Measurements from ENCODE around the gene ABHD12B.

The ABHD12B gene

DNA sequence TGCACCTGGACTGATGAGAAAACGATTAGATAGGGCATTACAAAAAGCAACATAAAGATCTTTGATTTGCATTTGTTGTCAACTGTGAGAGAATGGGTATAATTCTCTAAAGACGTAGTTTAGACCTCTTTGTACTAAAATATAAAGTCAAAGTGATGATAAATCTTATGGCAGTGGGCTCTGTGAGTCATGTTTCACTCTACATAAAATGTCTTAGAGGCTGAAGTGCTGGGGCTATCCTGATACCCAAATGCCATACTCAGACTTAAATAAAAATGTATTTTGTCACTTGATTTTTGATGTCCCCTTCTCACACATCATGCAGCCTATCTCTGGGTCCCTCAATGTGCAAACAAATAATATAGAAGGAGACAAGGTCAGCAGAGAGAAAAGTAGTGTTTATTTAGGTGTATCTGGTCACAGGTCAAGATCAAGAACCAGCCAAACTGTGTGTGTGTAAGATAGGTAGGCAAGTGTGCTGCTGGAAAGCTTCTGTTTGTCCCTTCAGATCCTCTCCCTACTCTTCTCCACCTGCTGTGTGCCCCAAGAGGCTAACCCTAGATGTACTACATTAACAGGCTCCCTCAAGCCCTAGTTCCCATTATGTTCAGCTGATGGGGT, 33.9 kb upstream of the ABHD12B start:
- FAIRE-seq = no peak
- no peak for DNase-seq (ENCODE audit: extremely low spot score, insufficient read length, low read depth)

DNA sequence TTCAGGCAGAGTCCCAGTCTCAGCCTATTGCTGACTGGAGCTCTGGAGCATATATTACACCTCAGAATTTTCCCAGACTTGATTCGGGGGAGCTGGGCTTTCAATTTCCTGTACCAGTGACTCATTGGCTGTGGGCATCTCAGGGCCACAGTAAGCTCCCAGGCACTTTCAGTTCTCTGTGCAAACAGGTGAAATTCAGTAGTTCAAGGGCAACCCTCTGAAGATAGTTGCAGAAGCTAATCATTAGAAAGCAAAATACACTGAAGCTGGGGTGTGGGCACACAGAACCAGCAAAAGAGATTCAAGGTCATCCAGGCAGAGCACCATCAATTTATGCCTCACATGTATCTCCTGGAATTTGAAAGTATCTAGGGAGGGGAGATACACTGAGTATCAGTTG, 32.8 kb upstream of the ABHD12B start:
- FAIRE-seq (no peak), DNase-seq (ENCODE audit: extremely low spot score, insufficient read length, low read depth) (no peak)

DNA sequence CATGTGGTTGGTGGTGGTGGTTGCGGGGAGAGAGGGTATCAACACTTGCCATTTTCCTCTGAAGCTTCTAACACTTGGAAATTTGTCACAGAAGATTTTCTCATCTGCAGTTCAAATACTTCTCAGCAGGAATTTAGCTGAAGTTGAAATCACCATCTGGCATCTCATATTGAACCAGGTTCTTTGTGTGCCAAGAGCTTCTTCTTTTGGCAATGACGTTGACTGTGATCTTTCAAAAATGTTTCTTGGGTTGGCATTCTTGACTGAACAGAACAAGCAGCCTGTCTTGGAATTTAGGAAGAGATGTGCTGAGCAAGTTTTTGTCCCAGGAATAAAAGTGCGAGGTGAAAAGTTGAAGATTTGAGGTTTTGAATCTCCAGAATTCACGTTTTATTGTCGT, 32.2 kb upstream of the ABHD12B start:
- no peak for DNase-seq (ENCODE audit: extremely low spot score, insufficient read length, low read depth)
- FAIRE-seq = no peak

DNA sequence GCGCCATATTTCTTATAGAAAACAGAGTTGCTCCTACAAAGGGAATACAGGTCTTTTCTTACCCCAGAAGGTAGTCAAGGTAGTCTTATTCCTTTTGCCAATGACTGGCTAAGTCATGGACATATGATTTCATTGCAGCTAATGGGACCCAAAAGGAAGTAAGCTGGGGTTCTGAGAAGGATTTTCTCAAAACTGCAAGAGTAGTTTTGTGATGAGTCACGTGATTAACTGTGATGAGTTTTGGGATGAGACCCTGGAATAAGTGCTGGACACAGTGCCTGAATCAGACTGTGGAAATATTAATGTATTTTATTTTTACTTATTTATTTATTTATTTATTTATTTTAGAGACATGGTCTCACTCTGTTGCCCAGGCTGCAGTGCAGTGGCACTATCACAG, 27.5 kb upstream of the ABHD12B start:
- DNase-seq (ENCODE audit: extremely low spot score, insufficient read length, low read depth) (no peak), FAIRE-seq (no peak)

DNA sequence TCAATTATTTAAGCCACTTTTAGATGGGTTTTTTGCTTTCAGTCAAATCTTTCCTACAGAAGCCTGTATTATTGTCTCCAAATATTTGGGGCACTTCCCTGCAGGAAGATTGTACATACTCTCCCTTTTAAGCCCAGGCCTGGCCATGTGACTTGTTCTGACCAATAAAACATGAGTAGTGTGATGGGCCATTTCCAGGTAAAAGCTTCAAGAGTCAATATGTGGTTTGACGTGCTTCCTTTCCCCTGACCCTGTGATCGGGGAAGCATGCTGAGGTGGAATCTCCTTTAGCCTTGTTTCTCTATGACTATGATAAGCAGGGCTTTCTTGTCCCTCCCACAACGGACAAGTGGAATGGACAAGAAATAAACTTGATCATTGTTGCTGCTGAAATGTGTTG, 26.7 kb upstream of the ABHD12B start:
- FAIRE-seq (no peak), DNase-seq (ENCODE audit: extremely low spot score, insufficient read length, low read depth) (no peak)

DNA sequence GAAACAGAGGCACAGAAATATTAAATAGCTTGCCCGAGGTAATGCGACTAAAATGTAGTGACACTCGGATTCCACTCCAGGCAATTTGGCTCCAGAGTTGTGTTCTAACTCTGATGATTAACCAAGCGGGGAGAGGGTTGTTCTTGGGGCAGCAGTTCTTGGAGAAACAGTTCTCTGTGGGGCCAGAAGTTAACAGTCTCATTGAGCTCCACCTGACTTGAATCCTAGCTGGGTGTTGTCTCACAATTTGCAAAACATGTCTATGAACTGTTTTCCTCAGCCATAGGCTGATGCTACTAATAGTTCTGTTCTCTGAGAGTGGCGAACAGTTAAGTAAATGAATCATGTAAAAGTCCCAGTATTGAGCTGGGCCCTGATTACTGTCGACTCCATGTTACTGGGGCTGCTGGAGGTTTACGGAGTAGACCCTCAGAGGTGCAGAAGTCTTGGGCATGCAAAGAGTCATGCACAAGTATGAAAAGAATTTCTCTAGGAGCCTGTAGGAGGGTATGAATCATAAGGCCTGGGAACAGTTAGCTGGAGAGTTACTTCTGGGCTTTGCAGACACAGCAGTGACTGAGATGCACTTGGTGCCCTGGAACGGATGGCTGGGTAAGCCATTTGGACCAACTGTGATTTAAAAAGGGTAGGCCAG, 25.5 kb upstream of the ABHD12B start:
- DNase-seq (ENCODE audit: extremely low spot score, insufficient read length, low read depth) (no peak), FAIRE-seq (no peak)

DNA sequence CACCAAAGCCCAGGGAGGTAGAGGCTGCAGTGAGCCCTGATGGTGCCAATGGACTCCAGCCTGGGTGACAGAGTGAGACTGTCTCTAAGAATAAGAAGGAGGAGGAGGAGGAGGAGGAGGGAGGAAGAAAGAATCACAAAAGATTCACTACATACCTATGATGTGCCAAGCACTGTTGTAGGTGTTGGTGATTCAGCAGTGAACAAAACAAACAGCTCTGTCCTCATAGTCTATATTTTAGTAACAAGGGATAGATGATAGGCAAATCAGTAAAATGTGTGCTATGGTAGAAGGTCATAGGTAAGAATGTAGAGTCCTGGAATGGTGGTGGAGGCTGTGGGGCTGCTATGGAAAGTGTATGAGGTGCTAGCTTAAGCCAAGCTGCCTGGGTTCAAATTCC, 18.0 kb upstream of the ABHD12B start:
- DNase-seq (ENCODE audit: extremely low spot score, insufficient read length, low read depth) (no peak), FAIRE-seq (no peak)

DNA sequence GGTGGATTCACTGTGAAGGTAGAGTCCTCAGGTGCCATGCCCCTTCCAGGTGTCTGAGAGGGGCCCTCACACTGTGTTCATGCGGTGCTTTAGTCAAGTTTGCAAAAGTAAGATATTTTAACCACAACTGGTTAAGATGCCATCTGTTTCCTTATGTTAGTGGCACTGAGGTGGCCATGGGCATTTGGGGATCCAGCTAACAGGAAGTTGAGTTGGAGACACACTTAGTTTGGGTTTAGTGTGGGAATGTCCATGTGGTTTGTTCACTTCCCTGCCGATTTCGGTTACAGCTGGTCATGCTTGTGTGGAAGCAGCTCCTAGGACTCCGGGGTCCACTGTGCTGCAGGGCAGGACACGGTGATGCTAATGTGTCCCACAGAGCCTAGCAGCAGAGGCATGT, 17.3 kb upstream of the ABHD12B start:
- FAIRE-seq = no peak
- no peak for DNase-seq (ENCODE audit: extremely low spot score, insufficient read length, low read depth)

DNA sequence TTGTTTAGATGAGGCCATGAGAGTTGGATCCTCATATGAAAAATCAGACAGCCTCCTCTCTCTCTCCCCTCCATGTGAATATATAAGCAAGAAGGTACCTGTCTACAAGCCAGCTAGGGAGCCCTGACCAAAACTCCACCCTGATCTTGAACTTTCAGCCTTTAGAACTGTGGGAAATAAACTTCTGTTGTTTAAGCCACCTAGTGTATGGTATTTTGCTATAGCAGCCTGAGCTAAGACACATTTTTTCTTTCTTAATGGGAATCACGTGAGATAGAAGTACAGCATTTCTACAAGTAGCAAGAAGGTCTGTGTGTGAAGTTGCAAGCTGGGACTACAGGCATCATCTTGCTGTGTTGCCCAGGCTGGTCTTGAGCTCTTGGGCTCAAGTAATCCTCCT, 16.3 kb upstream of the ABHD12B start:
- DNase-seq (ENCODE audit: extremely low spot score, insufficient read length, low read depth) = no peak
- no peak for FAIRE-seq

DNA sequence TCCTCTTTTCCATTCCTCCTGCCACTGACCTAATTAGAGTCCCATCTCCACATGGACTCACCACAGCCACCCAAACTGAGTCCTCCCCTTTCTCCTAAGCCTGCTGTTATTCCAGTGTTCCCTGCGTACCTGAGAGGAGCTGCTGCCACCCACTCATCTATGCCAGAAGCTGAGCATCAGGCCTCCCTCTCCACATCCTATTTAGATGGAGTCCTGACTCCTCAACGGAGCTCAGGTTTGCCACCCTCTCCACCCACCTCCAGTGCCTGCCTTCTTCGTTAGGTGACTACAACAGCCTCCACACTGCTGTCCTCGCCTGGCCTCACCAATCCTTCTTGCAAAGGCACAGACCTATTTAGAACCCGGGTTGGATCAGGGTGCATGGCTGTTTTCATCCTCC, 15.2 kb upstream of the ABHD12B start:
- DNase-seq (ENCODE audit: extremely low spot score, insufficient read length, low read depth) (no peak), FAIRE-seq (no peak)

DNA sequence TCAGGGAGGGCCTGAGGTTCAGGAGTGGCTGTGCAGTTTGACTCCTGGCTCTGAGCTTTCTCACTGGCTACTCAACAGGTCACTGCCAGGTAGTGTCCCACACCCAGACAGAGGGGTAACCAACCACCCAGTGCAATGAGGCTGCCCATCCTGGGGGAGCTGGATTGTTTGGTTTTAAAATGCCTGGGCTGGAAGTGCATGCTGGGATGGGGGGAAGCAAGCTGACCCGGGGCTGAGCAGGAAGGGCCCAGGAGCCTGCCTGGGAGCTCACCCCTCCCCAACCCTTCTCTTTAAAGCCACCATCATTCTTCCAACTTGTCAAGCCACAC, 12.6 kb upstream of the ABHD12B start:
- FAIRE-seq = no peak
- no peak for DNase-seq (ENCODE audit: extremely low spot score, insufficient read length, low read depth)

DNA sequence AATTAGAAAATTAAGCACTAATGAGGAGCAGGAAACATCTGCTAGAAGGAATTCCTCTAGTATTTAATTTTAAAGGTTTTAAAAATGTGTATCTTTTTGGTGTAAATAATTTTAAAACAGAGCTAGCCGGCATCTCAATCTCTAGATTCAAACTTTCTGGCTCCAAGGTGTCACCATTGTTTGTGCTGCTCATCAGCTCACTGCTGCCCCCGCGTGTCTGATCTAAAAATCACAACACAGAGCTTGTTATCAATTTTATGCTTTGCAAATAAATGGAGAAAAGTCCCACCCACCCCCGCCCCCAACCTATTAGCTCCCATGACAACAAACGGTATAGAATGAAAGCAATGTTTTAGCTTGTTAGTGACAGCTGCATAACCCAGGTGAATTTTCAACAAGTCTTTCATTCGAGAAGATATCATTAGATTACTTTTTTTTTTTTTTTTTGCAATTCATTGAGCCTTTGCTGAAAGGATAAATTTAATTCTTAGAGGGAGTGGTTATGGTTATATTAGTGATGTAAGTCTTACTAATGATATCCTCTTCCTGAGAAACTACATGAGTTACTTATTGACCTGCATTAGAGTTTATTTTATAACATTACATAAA, 11.3 kb upstream of the ABHD12B start:
- peak; percentile 49 for DNase-seq (ENCODE audit: extremely low spot score, insufficient read length, low read depth)
- FAIRE-seq = peak; percentile 74

DNA sequence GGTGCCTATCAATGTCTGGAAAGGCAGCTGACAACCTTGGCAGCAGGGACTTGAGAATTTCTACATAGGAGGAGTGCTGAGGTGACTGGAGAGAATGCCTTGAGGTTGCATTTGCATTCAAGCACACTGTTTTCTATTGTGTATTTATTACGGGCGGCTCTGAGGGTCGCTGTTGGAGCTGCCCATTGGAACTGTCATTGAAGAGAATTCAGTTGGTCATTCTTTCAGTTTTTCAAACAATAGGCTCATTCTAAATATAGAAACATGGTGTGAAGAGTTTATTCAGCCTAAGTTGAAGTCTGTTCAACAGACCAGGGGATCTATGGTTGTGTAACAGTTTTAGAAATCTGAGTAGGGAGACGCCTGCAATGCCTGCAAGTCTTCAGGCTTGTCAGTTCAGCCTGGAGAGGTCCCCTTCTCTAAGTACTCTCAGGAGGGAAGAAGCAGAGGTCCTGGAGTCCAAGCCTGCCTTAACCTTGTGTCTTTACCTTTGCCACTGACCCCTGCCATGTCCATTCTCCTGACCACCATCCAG, 9.8 kb upstream of the ABHD12B start:
- no peak for DNase-seq (ENCODE audit: extremely low spot score, insufficient read length, low read depth)
- FAIRE-seq = no peak

DNA sequence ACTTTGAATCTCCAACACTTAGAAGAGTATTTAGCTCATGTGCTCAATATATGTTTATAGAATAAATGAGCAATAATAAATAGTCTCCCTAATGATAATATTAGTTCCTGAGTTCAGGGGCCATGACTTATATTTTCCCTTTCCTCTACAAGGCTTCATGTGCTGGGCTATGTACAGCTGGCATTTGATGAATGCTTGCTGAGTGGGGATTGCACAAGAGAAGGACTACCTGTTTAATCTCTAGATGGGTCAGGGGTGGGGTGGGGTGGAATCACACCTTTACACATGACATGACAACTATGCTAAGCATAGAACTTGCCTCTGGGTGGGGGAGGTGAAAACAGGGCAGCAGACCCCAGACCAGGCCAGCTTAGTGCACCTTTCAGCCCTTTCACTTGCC, 7.6 kb upstream of the ABHD12B start:
- no peak for FAIRE-seq
- DNase-seq (ENCODE audit: extremely low spot score, insufficient read length, low read depth) = no peak

DNA sequence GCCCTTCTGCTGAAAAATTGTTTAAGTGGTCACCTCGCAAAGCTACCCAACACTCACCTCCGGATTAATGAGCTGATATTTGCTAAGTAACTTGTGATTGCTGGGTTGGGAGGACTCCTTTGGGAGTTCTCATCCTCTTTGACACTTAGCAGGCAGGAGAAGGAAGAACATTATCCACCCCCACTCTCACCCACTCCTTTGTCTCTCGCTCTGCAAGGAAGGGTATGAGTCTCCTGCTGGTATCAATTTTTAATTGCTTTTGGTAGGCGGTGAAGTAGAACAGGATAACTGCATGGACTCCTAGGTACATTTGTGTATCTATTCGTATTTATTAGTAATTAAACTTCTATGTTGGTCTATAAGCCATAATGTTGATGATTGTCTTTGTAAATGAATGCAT, 6.9 kb upstream of the ABHD12B start:
- FAIRE-seq (no peak), DNase-seq (ENCODE audit: extremely low spot score, insufficient read length, low read depth) (no peak)

DNA sequence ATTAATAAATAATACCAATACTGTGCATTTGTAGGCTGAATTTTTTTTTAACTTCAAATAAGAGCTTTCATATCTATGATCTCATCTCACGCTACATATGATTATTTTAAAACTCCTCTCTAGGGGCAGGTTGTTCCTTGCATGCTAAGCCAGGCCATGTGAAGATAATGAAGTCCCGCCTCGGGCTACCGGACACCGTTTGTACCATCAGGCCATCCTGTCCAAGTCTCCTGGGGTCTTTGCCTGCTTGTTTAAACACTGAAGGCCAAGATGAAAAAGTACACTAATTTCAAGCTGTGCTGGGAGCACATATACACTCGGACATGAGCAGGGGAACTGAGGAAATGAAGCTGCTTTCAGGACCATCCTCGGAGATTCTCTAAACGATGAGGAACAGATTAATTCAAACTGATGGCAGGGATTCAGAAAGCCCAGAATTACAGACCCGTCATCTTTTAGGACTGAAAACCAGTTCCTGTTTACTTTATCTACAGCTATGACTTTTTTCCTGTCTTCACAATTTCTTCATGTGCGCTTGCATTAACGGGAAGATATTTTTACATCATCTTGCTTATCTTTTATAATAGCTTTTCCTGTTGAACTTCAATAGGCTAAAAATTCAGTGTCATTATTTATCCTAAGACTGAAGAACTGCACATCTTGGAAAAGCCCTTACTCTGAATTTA, 6.3 kb upstream of the ABHD12B start:
- no peak for FAIRE-seq
- no peak for DNase-seq (ENCODE audit: extremely low spot score, insufficient read length, low read depth)

DNA sequence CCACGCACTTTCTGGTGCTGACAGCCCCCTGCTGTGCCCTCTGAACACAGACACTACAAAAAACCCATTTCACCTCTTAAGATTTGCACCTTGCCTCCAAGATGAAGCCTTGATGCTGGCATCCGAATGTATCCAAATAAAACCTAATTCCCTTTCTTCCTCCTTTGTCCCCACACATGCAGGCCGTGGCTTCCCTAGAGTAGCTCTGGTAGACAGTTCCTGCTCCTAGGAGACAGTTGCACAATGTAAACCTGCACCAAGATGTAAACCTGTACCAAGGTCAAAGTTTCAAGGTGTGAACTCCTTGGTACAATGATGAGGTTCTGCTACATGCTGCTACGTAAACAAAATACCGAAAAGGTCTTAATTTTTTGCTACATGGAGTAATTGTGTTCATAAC, 625 bp upstream of the ABHD12B start:
- no peak for DNase-seq (ENCODE audit: extremely low spot score, insufficient read length, low read depth)
- no peak for FAIRE-seq

DNA sequence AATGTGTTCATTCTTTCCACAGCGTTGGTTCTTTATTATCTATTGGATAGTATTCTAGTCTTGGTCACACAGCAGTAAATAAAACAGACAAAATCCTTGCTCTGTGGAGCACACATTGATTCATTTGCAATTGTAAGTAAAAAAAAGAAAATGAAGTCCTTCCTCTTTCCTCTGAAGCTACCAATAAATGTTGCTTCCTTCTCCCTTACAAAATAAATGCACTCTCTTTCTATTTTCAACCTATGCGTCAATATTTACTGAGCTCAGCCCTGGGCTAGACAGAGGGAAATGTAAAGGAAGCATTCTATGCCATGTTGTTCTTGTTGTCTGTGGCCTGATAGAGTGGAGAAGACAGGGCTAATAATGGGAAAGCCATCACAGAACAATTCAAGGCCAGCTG, 2.9 kb downstream of the ABHD12B start:
- DNase-seq (ENCODE audit: extremely low spot score, insufficient read length, low read depth) = no peak
- FAIRE-seq = no peak

DNA sequence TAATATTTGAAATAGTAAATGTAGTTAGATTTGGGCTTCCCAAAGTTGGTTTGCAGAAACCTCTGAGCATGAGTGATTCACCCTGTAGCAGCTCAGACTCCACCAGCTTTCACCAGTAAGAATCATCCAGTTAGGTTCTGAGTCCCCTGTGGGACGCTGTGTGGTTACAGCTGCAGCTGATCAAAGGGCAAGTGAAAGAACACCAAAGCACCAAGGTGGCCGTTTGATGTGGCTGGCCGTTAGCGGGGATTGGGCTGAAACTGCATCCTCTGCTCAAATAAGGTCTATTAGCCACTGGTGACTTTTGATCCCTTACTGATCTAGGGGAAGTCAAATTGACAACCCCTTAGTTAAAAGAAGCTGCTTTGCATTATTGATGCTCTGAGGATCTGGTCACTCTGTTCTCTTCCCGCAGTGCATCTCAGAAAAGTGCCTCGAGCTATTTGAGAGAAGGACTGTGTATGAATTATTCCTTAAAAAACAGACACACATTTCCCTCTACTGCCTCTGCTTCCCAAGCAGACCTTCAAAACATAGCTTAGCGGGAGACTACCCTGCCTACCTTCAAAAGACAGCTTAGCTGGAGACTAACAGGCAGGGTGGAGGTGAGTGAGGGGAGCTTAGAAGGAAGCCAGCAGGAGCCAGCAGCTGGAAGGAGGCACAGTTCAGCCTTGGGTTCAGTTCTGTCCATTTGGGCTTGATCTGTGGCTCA, 3.7 kb downstream of the ABHD12B start:
- FAIRE-seq = peak; percentile 73

DNA sequence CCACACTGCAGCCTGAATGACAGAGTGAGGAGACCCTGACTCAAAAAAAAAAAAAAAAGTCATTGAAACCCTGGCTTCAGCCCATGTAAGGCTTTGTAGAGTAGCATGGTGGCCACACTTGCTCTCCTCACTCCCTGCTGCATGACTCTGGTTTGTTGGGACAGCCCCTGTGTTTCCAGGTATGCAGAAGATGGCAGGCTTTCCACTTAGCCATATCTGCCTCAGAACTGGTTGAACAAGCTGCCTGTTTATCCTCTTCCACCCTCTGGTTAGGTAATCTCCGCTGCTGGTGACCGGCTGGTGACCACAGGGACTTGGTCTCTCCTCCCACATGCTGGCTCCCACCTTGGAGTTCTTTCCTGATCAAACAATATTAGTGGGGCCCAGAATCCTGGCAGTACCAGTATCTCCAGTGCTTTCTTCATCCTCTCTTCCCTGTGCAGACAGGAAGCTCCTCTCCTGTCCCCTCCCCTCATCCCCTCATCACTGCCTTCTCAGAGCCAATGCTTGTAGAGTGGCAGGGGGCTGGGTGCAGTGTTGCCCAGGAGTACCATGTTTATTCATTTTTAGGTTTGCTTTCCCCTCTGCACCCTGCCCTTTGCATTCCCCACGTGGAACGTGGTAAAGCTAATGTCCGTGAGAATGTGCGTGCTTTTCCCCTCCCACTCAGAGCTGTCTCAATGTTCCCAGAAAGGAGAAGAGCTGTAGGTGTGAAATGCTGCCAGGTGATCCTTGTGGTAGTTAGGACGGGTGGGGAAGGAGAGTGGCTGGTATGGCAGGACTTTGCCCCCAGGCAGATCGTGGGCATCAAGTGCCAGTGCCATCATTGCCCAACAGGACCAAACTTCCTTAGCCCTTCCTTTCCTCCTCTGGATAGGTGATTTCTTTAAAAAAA, 11.3 kb downstream of the ABHD12B start:
- no peak for FAIRE-seq

More for the DNA sequence above, 3.7 kb downstream of the ABHD12B start:
- DNase-seq (ENCODE audit: extremely low spot score, insufficient read length, low read depth) = peak; percentile 32

More for the DNA sequence above, 11.3 kb downstream of the ABHD12B start:
- DNase-seq (ENCODE audit: extremely low spot score, insufficient read length, low read depth) = no peak
